GM12878 (cell line): ENCODE measurements around the gene SIGLEC14. TPM values are rescaled to one million over a fixed set of nuclear protein-coding genes. Genes with fewer than 3 reads are reported as not detected.

Experiments
- ASH2L ChIP-seq: fragments of 300-600, 200-600 bp; sonication (generic); IDR thresholded peaks from 2 replicates; pipeline ENCODE4 v1.6.1; 2017; ENCODE audit warnings: low read depth, mild to moderate bottlenecking, borderline replicate concordance
- BCL11A ChIP-seq: IDR thresholded peaks from 2 replicates; pipeline ENCODE4 v1.6.1; 2011; ENCODE audit warnings: low read depth, low read length
- BHLHE40 ChIP-seq, 2 experiments: fragments of 450-650 bp in 1 of 2; IDR thresholded peaks; 2 replicates each; pipeline ENCODE4 v1.6.1; 2011 to 2017; ENCODE audit warnings: low read depth in 2 of 2, borderline replicate concordance in 1 of 2, improper control_type of control experiment in 1 of 2, low read length in 1 of 2, mild to moderate bottlenecking in 1 of 2
- CBFB ChIP-seq: IDR thresholded peaks from 2 replicates; pipeline ENCODE4 v1.6.1; 2016; ENCODE audit warnings: antibody characterized with exemption, low read depth
- CHD1 ChIP-seq: IDR thresholded peaks from 2 replicates; pipeline ENCODE4 v1.6.1; 2012; ENCODE audit warnings: low read depth, low read length, improper control_type of control experiment
- CUX1 ChIP-seq: IDR thresholded peaks from 2 replicates; pipeline ENCODE4 v1.6.1; 2012; ENCODE audit warnings: improper control_type of control experiment, low read depth, low read length; ENCODE audit not compliant: insufficient replicate concordance
- EP300 ChIP-seq, 2 experiments: fragments of 150-350 bp in 1 of 2; IDR thresholded peaks; 2 replicates each; pipeline ENCODE4 v1.6.1; 2011 to 2012; ENCODE audit warnings: low read depth in 2 of 2, low read length in 2 of 2, borderline replicate concordance in 1 of 2, improper control_type of control experiment in 1 of 2, inconsistent platforms in 1 of 2; ENCODE audit not compliant: control insufficient read depth in 1 of 2
- ESRRA ChIP-seq: IDR thresholded peaks from 2 replicates; pipeline ENCODE4 v1.6.1; 2012; ENCODE audit warnings: mild to moderate bottlenecking, low read length, improper control_type of control experiment
- ETV6 ChIP-seq, 2 experiments: fragments of 450-650 bp in 1 of 2; IDR thresholded peaks in 1 of 2; conservative IDR thresholded peaks in 1 of 2; 2 replicates each; pipeline ENCODE4 v1.6.1; 2014; ENCODE audit warnings: antibody characterized with exemption in 1 of 2, borderline replicate concordance in 1 of 2, low read depth in 1 of 2, mild to moderate bottlenecking in 1 of 2, moderate library complexity in 1 of 2
- EZH2 ChIP-seq: IDR thresholded peaks from 2 replicates; pipeline ENCODE4 v1.6.1; 2012; ENCODE audit warnings: low read depth, mild to moderate bottlenecking, control low read depth, inconsistent platforms, low read length, borderline replicate concordance; ENCODE audit not compliant: control insufficient read depth
- GATAD2B ChIP-seq: fragments of 450-650 bp; conservative IDR thresholded peaks from 2 replicates; pipeline ENCODE4 v1.6.1; 2017; ENCODE audit warnings: low read depth, mild to moderate bottlenecking, moderate library complexity
- JUNB ChIP-seq: IDR thresholded peaks from 2 replicates; pipeline ENCODE4 v1.6.1; 2016; ENCODE audit warnings: antibody characterized with exemption, mild to moderate bottlenecking
- JUND ChIP-seq: IDR thresholded peaks from 2 replicates; pipeline ENCODE4 v1.6.1; 2012; ENCODE audit warnings: low read depth, mild to moderate bottlenecking, low read length, improper control_type of control experiment, moderate library complexity
- KDM1A ChIP-seq: fragments of 200-600 bp; sonication (generic); IDR thresholded peaks from 2 replicates; pipeline ENCODE4 v1.6.1; 2016; ENCODE audit warnings: borderline replicate concordance
- LARP7 ChIP-seq: fragments of 450-650 bp; IDR thresholded peaks from 2 replicates; pipeline ENCODE4 v1.6.1; 2017; ENCODE audit warnings: mild to moderate bottlenecking
- MYC ChIP-seq: IDR thresholded peaks from 2 replicates; pipeline ENCODE4 v1.6.1; 2011; ENCODE audit warnings: mild to moderate bottlenecking, low read length, moderate library complexity, inconsistent platforms; ENCODE audit not compliant: insufficient read depth, insufficient replicate concordance, insufficient read length, severe bottlenecking
- NR2C2 ChIP-seq: IDR thresholded peaks from 2 replicates; pipeline ENCODE4 v1.6.1; 2011; ENCODE audit warnings: borderline replicate concordance, low read depth; ENCODE audit not compliant: control insufficient read depth, insufficient read length
- NRF1 ChIP-seq: conservative IDR thresholded peaks from 2 replicates; pipeline ENCODE4 v1.6.1; 2011; ENCODE audit warnings: mild to moderate bottlenecking, low read depth, low read length, improper control_type of control experiment
- PKNOX1 ChIP-seq: fragments of 450-650 bp; IDR thresholded peaks from 2 replicates; pipeline ENCODE4 v1.6.1; 2016; ENCODE audit warnings: mild to moderate bottlenecking
- RAD51 ChIP-seq: fragments of 450-650 bp; IDR thresholded peaks from 2 replicates; pipeline ENCODE4 v1.6.1; 2016; ENCODE audit warnings: moderate library complexity, mild to moderate bottlenecking, inconsistent platforms
- RUNX3 ChIP-seq: IDR thresholded peaks from 2 replicates; pipeline ENCODE4 v1.6.1; 2012; ENCODE audit warnings: low read length, inconsistent platforms
- SIN3A ChIP-seq: IDR thresholded peaks from 2 replicates; pipeline ENCODE4 v1.6.1; 2012; ENCODE audit warnings: low read depth, low read length, improper control_type of control experiment
- SREBF2 ChIP-seq: IDR thresholded peaks from 2 replicates; pipeline ENCODE4 v1.6.1; 2012; ENCODE audit warnings: mild to moderate bottlenecking, low read length
- SRF ChIP-seq, 2 experiments: IDR thresholded peaks; 2 replicates each; pipeline ENCODE4 v1.6.1; 2011; ENCODE audit warnings: low read depth in 2 of 2, low read length in 2 of 2, mild to moderate bottlenecking in 1 of 2, moderate library complexity in 1 of 2
- TCF3 ChIP-seq: IDR thresholded peaks from 2 replicates; pipeline ENCODE4 v1.6.1; 2012; ENCODE audit warnings: low read depth, mild to moderate bottlenecking, low read length, borderline replicate concordance; ENCODE audit not compliant: insufficient read depth
- ZBED1 ChIP-seq: IDR thresholded peaks from 2 replicates; pipeline ENCODE4 v1.6.1; 2016; ENCODE audit warnings: borderline replicate concordance
- polyA plus RNA-seq, 11 experiments: library from polyadenylated mRNA; depleted of rRNA in 4 of 11; unstranded in 6 of 11; stranded (reverse) in 5 of 11; fragments of >200 nt; fragmentation: Nextera tagmentation in 4 of 11; fragmentation: Illumina TruSeq in 1 of 11; extraction: Ambion mirVana in 4 of 11; extraction: Trizol in 1 of 11; gene quantifications; 1 replicate in 1 of 11; 2 replicates in 10 of 11; pipeline versions ENCODE4 v1.2.1 to v1.2.3, GENCODE V29; 2011 to 2016; ENCODE audit warnings: inconsistent platforms in 2 of 11, missing spikeins in 2 of 11, low read depth in 1 of 11
- total RNA-seq, 4 experiments: library from RNA; depleted of rRNA in 3 of 4; stranded (reverse); fragments of >200 nt in 3 of 4; fragmentation: Illumina TruSeq in 1 of 4; extraction: Trizol in 1 of 4; gene quantifications; 2 replicates each; pipeline versions ENCODE4 v1.2.1 to v1.2.3, GENCODE V29; 2013 to 2021

SIGLEC14 gene
- total and polyA plus RNA-seq, 10 of the 15 experiments (the other 5 are each of a cell fraction or from before 2014, with no cell fraction given) = 0.57 to 8.4 (median 4.6) TPM

- TF ChIP-seq NR2C2 (no peak), ESRRA (no peak), JUND (peak; percentile 71; the same call in 1 of the 2 replicates), RUNX3 (peak; percentile 100), RAD51 (peak; percentile 44; the same call in 1 of the 2 replicates), LARP7 (no peak), TCF3 (peak; percentile 100), SREBF2 (no peak), ZBED1 (peak; percentile 94), KDM1A (no peak), PKNOX1 (peak; percentile 86), SIN3A (no peak), GATAD2B (0 out of 2 replicates have a peak, but pooled peaks have one; percentile 68), ASH2L (no peak), CHD1 (no peak), JUNB (peak; percentile 94), ETV6 (conservative IDR thresholded peaks at IDR 0.05 in 1 of 2, IDR thresholded peaks at IDR 0.05 in 1 of 2; ENCODE audit: borderline replicate concordance in 1 of 2, low read depth in 1 of 2) (peak in 1 of 2 experiments; percentile 91; a peak in 2 of 4 replicates), CBFB (peak; percentile 95), SRF (IDR thresholded peaks at IDR 0.05; ENCODE audit: low read depth in 2 of 2, low read length in 2 of 2) (peak in 1 of 2 experiments; percentile 55; a peak in 1 of 4 replicates), CUX1 (no peak), EP300 (IDR thresholded peaks at IDR 0.05; ENCODE audit: borderline replicate concordance in 1 of 2, control insufficient read depth in 1 of 2, low read depth in 2 of 2, low read length in 2 of 2) (peak; percentile 96), BCL11A (peak; percentile 98), BHLHE40 (IDR thresholded peaks at IDR 0.05; ENCODE audit: borderline replicate concordance in 1 of 2, low read depth in 2 of 2, low read length in 1 of 2) (peak; percentile 98), NRF1 (no peak), MYC (no peak), EZH2 (no peak)
Observed at GRCh38 chr19:51607077-51607476, 39.5 kb downstream of the SIGLEC14 start (continued).
